K562 (cell line): ENCODE results near the gene GRWD1. TPM values are rescaled to one million over a fixed set of nuclear protein-coding genes. Genes with fewer than 3 reads are reported as not detected.

Experiments
- AFF4 ChIP-seq: sonication (generic); formaldehyde crosslinking; IDR thresholded peaks from 2 replicates; pipeline ENCODE4 v1.8.0; 2023; ENCODE audit warnings: mild to moderate bottlenecking, missing genetic modification reagents
- ARID3B ChIP-seq: fragments of 250-450 bp; sonication (Bioruptor Pico); IDR thresholded peaks from 2 replicates; pipeline ENCODE4 v1.4.0; 2020; ENCODE audit warnings: borderline replicate concordance
- CBX2 ChIP-seq: fragments of 200-600 bp; sonication (generic); IDR thresholded peaks from one replicate; pipeline ENCODE4 v1.6.1; 2012; ENCODE audit warnings: mild to moderate bottlenecking, low read length, inconsistent platforms; ENCODE audit not compliant: insufficient read depth, poor library complexity, severe bottlenecking
- CBX5 ChIP-seq: IDR thresholded peaks from 2 replicates; pipeline ENCODE4 v1.6.1; 2014; ENCODE audit warnings: low read depth, borderline replicate concordance
- CEBPG ChIP-seq, 3 experiments: fragments of 200-800 bp in 1 of 3; sonication (Bioruptor generic) in 1 of 3; sonication (generic) in 1 of 3; formaldehyde crosslinking in 1 of 3; IDR thresholded peaks in 2 of 3; conservative IDR thresholded peaks in 1 of 3; 2 replicates each; pipeline versions ENCODE4 v1.6.1 to v1.8.0; 2016 to 2022; ENCODE audit warnings: missing compliant biosample characterization in 2 of 3, missing genetic modification characterization in 2 of 3, mild to moderate bottlenecking in 1 of 3, missing genetic modification reagents in 1 of 3
- E2F8 ChIP-seq: fragments of 450-650 bp; IDR thresholded peaks from 2 replicates; pipeline ENCODE4 v1.7.1; 2018; ENCODE audit warnings: mild to moderate bottlenecking, low read depth; ENCODE audit not compliant: partially characterized antibody
- GABPB2 ChIP-seq: fragments of 250-450 bp; sonication (Bioruptor Pico); conservative IDR thresholded peaks from 2 replicates; pipeline ENCODE4 v1.5.1; 2021; ENCODE audit warnings: mild to moderate bottlenecking
- HLTF ChIP-seq: fragments of 450-650 bp; IDR thresholded peaks from 2 replicates; pipeline ENCODE4 v1.6.1; 2016
- HNRNPH1 ChIP-seq: fragments of 200-400 bp; formaldehyde crosslinking; optimal IDR thresholded peaks from 2 replicates; pipeline ENCODE3; 2017; ENCODE audit warnings: low read depth, mild to moderate bottlenecking, low read length, moderate library complexity
- KAT2B ChIP-seq: IDR thresholded peaks from one replicate; pipeline ENCODE4 v1.6.1; 2012; ENCODE audit warnings: low read depth, mild to moderate bottlenecking, control low read depth, inconsistent platforms, low read length, moderate library complexity
- KDM1A ChIP-seq, 2 experiments: fragments of 450-650 bp; IDR thresholded peaks; 2 replicates each; pipeline ENCODE4 v1.6.1; 2016; ENCODE audit warnings: mild to moderate bottlenecking in 2 of 2
- MCM7 ChIP-seq, 2 experiments: fragments of 450-650 bp; IDR thresholded peaks; 2 replicates each; pipeline ENCODE4 v1.6.1; 2016 to 2018
- NFATC3 ChIP-seq: fragments of 450-650 bp; IDR thresholded peaks from 2 replicates; pipeline ENCODE4 v1.6.1; 2017; ENCODE audit warnings: mild to moderate bottlenecking
- RBM25 ChIP-seq: fragments of 200-400 bp; formaldehyde crosslinking; IDR thresholded peaks from 2 replicates; pipeline ENCODE4 v1.6.1; 2018; ENCODE audit warnings: low read length, low read depth, moderate library complexity; ENCODE audit not compliant: severe bottlenecking
- SNAPC5 ChIP-seq: fragments of 250-450 bp; sonication (Bioruptor Pico); IDR thresholded peaks from 2 replicates; pipeline ENCODE4 v1.8.0; 2021; ENCODE audit warnings: moderate library complexity, mild to moderate bottlenecking, inconsistent platforms
- ZEB2 ChIP-seq: fragments of 450-650 bp; IDR thresholded peaks from 2 replicates; pipeline ENCODE4 v1.6.1; 2016
- ZNF212 ChIP-seq: fragments of 450-650 bp; formaldehyde crosslinking; IDR thresholded peaks from 2 replicates; pipeline ENCODE4 v1.4.0; 2020; ENCODE audit warnings: mild to moderate bottlenecking
- ZNF224 ChIP-seq: sonication (generic); formaldehyde crosslinking; IDR thresholded peaks from 2 replicates; pipeline ENCODE4 v1.8.0; 2022; ENCODE audit warnings: mild to moderate bottlenecking, missing genetic modification reagents
- ZNF280B ChIP-seq: fragments of 250-450 bp; sonication (Bioruptor Pico); IDR thresholded peaks from 2 replicates; pipeline ENCODE4 v1.5.1; 2021; ENCODE audit warnings: mild to moderate bottlenecking
- ZNF324 ChIP-seq: fragments of 250-450 bp; sonication (Bioruptor Pico); IDR thresholded peaks from 2 replicates; pipeline ENCODE4 v1.4.0; 2020; ENCODE audit warnings: mild to moderate bottlenecking
- ZNF354B ChIP-seq: fragments of 250-450 bp; sonication (Bioruptor Pico); IDR thresholded peaks from 2 replicates; pipeline ENCODE4 v1.4.0; 2020
- polyA plus RNA-seq, 8 experiments: library from polyadenylated mRNA; depleted of rRNA in 4 of 8; stranded (reverse) in 5 of 8; unstranded in 3 of 8; fragments of >200 nt; fragmentation: Nextera tagmentation in 2 of 8; fragmentation: Illumina TruSeq in 1 of 8; extraction: Ambion mirVana in 2 of 8; extraction: Trizol in 1 of 8; gene quantifications; 2 replicates each; pipeline versions ENCODE4 v1.2.1 to v1.2.3, GENCODE V29; 2011 to 2014; ENCODE audit warnings: inconsistent platforms in 1 of 8, missing spikeins in 1 of 8
- total RNA-seq, 7 experiments: library from RNA; depleted of rRNA in 6 of 7; stranded (reverse); fragments of >200 nt in 6 of 7; fragmentation: Illumina TruSeq in 2 of 7; extraction: Trizol in 2 of 7; gene quantifications; 2 replicates each; pipeline versions ENCODE4 v1.2.1 to v1.2.3, GENCODE V29; 2011 to 2021; ENCODE audit warnings: low replicate concordance in 1 of 7

GRWD1 gene
- total and polyA plus RNA-seq, 9 of the 15 experiments (the other 6 are each of a cell fraction or from before 2014, with no cell fraction given): 1.5 to 87.2 (median 24.5) TPM

GRCh38 chr19:48398102-48398374 is 47.7 kb upstream of the GRWD1 start (continued):
- TF ChIP-seq ZNF280B (no peak), MCM7 (IDR thresholded peaks at IDR 0.05) (no peak), RBM25 (no peak), ZNF324 (CRISPR knock-in tag) (no peak), KAT2B (no peak), CBX2 (no peak), ZNF224 (CRISPR knock-in tag) (no peak), KDM1A (IDR thresholded peaks at IDR 0.05) (peak in 1 of 2 experiments; percentile 6; a peak in 1 of 4 replicates), CBX5 (no peak), ZEB2 (no peak), CEBPG (CRISPR knock-in tag; IDR thresholded peaks at IDR 0.05) (no peak), CEBPG (tag; conservative IDR thresholded peaks at IDR 0.05 in 1 of 2, IDR thresholded peaks at IDR 0.05 in 1 of 2) (no peak), HLTF (0 out of 2 replicates have a peak, but pooled peaks have one; percentile 10), ZNF212 (CRISPR knock-in tag) (no peak), AFF4 (no peak), NFATC3 (no peak), GABPB2 (CRISPR knock-in tag) (no peak), ARID3B (CRISPR knock-in tag) (no peak), E2F8 (no peak), ZNF354B (CRISPR knock-in tag) (no peak), SNAPC5 (CRISPR knock-in tag) (no peak), HNRNPH1 (no peak)
